Kasumi-1 (cell line): Measurements from ENCODE around the gene WDR5.
A peak's percentile ranks its signal among the peaks of the same experiment; 100 is the strongest.

Experiments used
- DNase-seq, 2 experiments: peaks; one replicate each; lab custom pipeline; 2025; lab: John Stamatoyannopoulos, UW

WDR5 gene

GRCh38 chr9:134159566-134160245, 23.8 kb downstream of the WDR5 start:
- no peak for DNase-seq

- no peak for DNase-seq
These were observed 25.8 kb downstream of the WDR5 start for GRCh38 chr9:134161647-134162046.

GRCh38 chr9:134162212-134162775, 26.4 kb downstream of the WDR5 start:
- DNase-seq = no peak

GRCh38 chr9:134162926-134163370, 27.1 kb downstream of the WDR5 start:
- DNase-seq = no peak

GRCh38 chr9:134163371-134164196, 27.7 kb downstream of the WDR5 start:
- DNase-seq = peak; percentile 28 to 32

- no peak for DNase-seq
These were observed 29.0 kb downstream of the WDR5 start for GRCh38 chr9:134164879-134165278.

- DNase-seq = no peak
These were observed 29.8 kb downstream of the WDR5 start for GRCh38 chr9:134165357-134166315.

GRCh38 chr9:134166374-134166773, 30.5 kb downstream of the WDR5 start:
- DNase-seq = no peak

- DNase-seq = no peak
These were observed 31.6 kb downstream of the WDR5 start for GRCh38 chr9:134167530-134167931.

GRCh38 chr9:134168757-134169550, 33.1 kb downstream of the WDR5 start:
- DNase-seq = no peak

GRCh38 chr9:134169724-134170401, 34.0 kb downstream of the WDR5 start:
- DNase-seq = no peak

- DNase-seq = no peak
These were observed 34.8 kb downstream of the WDR5 start for GRCh38 chr9:134170532-134171315.

GRCh38 chr9:134171316-134172197, 35.7 kb downstream of the WDR5 start:
- no peak for DNase-seq

- DNase-seq = no peak
These were observed 36.6 kb downstream of the WDR5 start for GRCh38 chr9:134172198-134173126.

GRCh38 chr9:134173127-134174072, 37.5 kb downstream of the WDR5 start:
- DNase-seq = no peak

GRCh38 chr9:134174073-134174449, 38.2 kb downstream of the WDR5 start:
- no peak for DNase-seq
